ENCODE data around the gene ZNF428. TPM values are rescaled to one million over a fixed set of nuclear protein-coding genes. Genes with fewer than 3 reads are reported as not detected.

Gene ZNF428
- total RNA-seq, 1 experiment from 2014 or later: 15.4 TPM

DNA sequence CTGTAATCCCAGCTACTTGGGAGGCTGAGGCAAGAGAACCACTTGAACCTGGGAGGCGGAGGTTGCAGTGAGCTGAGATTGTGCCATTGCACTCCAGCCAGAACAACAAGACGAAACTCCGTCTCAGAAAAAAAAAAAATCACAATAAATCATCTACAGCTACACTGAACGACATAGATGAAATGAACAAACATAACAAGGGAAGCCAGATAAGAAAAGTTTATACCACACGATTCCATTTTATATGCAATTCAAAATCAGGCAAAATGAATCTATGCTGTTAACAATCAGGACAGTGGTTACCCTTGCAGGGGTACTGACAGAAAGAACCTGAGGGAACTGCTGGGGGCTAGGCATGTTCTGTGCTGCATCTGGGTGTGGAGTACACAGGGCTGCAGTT is 49.8 kb downstream of the ZNF428 start:
- no peak for DNase-seq (ENCODE audit: extremely low read depth, low read depth)

DNA sequence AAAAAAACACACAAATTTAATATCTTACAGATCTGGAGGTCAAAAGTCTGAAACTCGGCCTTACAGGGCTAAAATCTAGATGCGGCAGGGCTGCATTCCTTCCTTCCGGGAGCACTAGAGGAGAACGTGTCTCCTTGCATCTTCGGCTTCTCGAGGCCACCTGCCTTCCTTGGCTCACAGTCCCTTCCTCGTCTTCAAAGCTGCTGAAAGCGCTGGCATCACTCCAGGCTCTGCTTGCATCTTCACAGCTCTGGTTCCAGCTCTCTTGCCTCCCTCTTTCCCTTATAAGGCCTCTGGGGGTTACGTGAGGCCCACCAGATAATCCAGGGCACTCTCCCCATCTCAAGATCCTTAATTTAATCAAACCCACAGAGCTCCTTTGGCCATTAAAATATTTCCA is 54.6 kb downstream of the ZNF428 start:
- no peak for DNase-seq (ENCODE audit: extremely low read depth, low read depth)

GRCh38 chr19:43563816-43564457 is 55.5 kb downstream of the ZNF428 start:
- no peak for DNase-seq (ENCODE audit: extremely low read depth, low read depth)

GRCh38 chr19:43562698-43563241 is 56.7 kb downstream of the ZNF428 start:
- DNase-seq (ENCODE audit: extremely low read depth, low read depth): peak; percentile 52

GRCh38 chr19:43562226-43562697 is 57.2 kb downstream of the ZNF428 start:
- DNase-seq (ENCODE audit: extremely low read depth, low read depth): no peak

GRCh38 chr19:43561139-43561970 is 58.1 kb downstream of the ZNF428 start:
- DNase-seq (ENCODE audit: extremely low read depth, low read depth): no peak

- peak; percentile 14 for DNase-seq (ENCODE audit: extremely low read depth, low read depth)
Observed at GRCh38 chr19:43560687-43561086, 58.7 kb downstream of the ZNF428 start.

Small RNAs within 50 kb of the gene (small RNA-seq; reads per million reads assigned to genes)
- gene RN7SL368P: 0 to 0.02 reads per million in 2 experiments

Other genes with a start within 250 kb of the ZNF428 start
- not detected in 2 replicates for gene TEX101, start 204.7 kb downstream of the ZNF428 start, total RNA-seq (2014; rRNA removed; shearing (Covaris generic))
- 0.05 and 0.29 TPM in 2 replicates for gene LYPD3, start 154.0 kb downstream of the ZNF428 start, total RNA-seq (2014; rRNA removed; shearing (Covaris generic))
- gene PHLDB3, start 114.9 kb downstream of the ZNF428 start, total RNA-seq (2014; rRNA removed; shearing (Covaris generic)): 11.4 and 14.3 TPM in 2 replicates
- gene ETHE1, start 92.4 kb downstream of the ZNF428 start, total RNA-seq (2014; rRNA removed; shearing (Covaris generic)): 32.5 and 39.0 TPM in 2 replicates
- gene ZNF575, start 86.4 kb downstream of the ZNF428 start, total RNA-seq (2014; rRNA removed; shearing (Covaris generic)): 0.32 and 0.35 TPM in 2 replicates
- gene XRCC1, start 44.1 kb downstream of the ZNF428 start, total RNA-seq (2014; rRNA removed; shearing (Covaris generic)): 13.5 and 17.9 TPM in 2 replicates
- gene PINLYP, start 43.8 kb downstream of the ZNF428 start, total RNA-seq (2014; rRNA removed; shearing (Covaris generic)): not detected in 2 replicates
- gene IRGQ, start 23.5 kb downstream of the ZNF428 start, total RNA-seq (2014; rRNA removed; shearing (Covaris generic)): 5.7 and 8.1 TPM in 2 replicates
- 4.4 and 4.6 TPM in 2 replicates for gene ZNF576, start 23.0 kb downstream of the ZNF428 start, total RNA-seq (2014; rRNA removed; shearing (Covaris generic))
- gene SRRM5, start 7.5 kb downstream of the ZNF428 start, total RNA-seq (2014; rRNA removed; shearing (Covaris generic)): 0.10 and 0.55 TPM in 2 replicates
- gene CADM4, start 20.2 kb upstream of the ZNF428 start, total RNA-seq (2014; rRNA removed; shearing (Covaris generic)): 3.1 and 5.9 TPM in 2 replicates
- 153 and 174 TPM in 2 replicates for gene PLAUR, start 50.5 kb upstream of the ZNF428 start, total RNA-seq (2014; rRNA removed; shearing (Covaris generic))
- gene IRGC, start 96.4 kb upstream of the ZNF428 start, total RNA-seq (2014; rRNA removed; shearing (Covaris generic)): not detected in 2 replicates
- 20.9 and 21.8 TPM in 2 replicates for gene SMG9, start 135.3 kb upstream of the ZNF428 start, total RNA-seq (2014; rRNA removed; shearing (Covaris generic))
- 22.9 and 23.5 TPM in 2 replicates for gene KCNN4, start 161.3 kb upstream of the ZNF428 start, total RNA-seq (2014; rRNA removed; shearing (Covaris generic))
- gene LYPD5, start 182.8 kb upstream of the ZNF428 start, total RNA-seq (2014; rRNA removed; shearing (Covaris generic)): 0.37 and 0.69 TPM in 2 replicates
- 5.5 and 9.6 TPM in 2 replicates for gene ZNF283, start 207.7 kb upstream of the ZNF428 start, total RNA-seq (2014; rRNA removed; shearing (Covaris generic))